T47D (cell line): ENCODE results near the gene SERPINH1.
A peak's percentile ranks its signal among the peaks of the same experiment; 100 is the strongest.

Experiments used
- DNase-seq, 2 experiments: peaks; one replicate each; pipeline versions ENCODE4 v3.0.0 to v3.0.0-alpha.2; 2011 to 2012; ENCODE audit warnings: low read depth in 1 of 2, low spot score in 1 of 2
- JUND ChIP-seq: IDR thresholded peaks from 2 replicates; pipeline ENCODE4 v1.6.1; 2012; ENCODE audit warnings: low read depth
- in situ Hi-C: cut with HindIII; loops from 2 replicates; pipeline ENCODE4 v1.10.0; 2016; ENCODE audit warnings: low sequenced_read_pairs, low pct_unique_long_range_greater_than_20kb

The SERPINH1 gene

DNA sequence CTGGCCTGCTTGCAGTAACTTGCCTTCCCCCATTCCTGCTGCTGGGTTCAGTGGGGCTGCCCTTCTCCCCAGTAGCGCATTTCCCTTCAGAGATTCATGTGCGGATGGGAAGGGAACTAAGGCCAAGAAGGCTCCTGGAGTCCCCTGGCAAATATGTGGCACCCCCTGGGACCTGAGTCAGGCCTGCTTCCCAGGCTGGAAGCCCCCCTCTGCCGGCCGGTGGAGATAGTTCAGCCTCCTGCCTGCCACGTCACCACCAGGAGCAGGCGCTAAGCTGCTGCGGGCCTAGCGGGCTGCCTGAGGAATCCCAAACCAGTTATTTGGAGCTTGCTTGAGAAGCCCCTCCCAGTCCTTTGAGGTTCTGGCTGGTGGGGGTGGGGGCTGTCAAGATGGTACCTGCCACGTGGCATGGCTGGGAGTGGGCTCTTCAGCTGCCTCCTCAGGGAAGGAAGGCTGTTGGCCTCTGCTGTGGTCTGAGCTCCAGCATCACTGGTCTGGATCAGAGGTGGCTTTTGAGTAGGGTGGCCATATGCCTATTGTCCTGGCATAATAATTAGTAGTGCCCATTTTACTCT lies 2.0 kb downstream of the SERPINH1 start:
- no peak for DNase-seq
- in situ Hi-C loops = no loop called here
- TF ChIP-seq JUND = no peak

DNA sequence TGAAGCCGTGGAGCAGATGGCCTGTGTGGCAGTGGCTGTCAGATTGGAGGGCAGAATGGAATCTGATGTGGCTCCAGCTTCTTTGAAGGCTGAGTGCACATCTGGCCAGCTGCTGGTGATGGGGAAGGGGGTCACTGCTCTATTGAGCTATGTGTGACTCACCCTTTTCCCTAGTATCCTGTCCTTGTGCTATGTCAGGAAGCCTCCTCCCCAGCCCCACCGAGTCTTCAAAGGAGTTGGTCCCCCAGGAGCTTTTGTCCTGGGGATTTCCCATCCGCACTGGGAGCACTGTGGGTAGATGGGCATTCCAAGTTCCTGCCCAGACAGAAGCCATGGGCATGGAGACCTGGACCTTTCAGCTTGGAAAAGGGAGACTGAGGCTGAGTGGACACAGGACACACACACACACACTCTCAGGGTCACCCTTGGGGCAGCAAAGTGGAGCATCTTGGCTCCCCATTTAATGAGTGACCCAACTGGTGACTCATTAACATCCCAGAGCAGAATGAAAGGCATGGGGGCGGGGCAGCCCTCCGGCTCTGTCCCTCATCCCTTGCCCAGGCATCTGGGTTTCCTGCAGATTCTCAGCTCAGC lies 3.3 kb downstream of the SERPINH1 start:
- TF ChIP-seq JUND = no peak
- no peak for DNase-seq
- in situ Hi-C loops = no loop called here

DNA sequence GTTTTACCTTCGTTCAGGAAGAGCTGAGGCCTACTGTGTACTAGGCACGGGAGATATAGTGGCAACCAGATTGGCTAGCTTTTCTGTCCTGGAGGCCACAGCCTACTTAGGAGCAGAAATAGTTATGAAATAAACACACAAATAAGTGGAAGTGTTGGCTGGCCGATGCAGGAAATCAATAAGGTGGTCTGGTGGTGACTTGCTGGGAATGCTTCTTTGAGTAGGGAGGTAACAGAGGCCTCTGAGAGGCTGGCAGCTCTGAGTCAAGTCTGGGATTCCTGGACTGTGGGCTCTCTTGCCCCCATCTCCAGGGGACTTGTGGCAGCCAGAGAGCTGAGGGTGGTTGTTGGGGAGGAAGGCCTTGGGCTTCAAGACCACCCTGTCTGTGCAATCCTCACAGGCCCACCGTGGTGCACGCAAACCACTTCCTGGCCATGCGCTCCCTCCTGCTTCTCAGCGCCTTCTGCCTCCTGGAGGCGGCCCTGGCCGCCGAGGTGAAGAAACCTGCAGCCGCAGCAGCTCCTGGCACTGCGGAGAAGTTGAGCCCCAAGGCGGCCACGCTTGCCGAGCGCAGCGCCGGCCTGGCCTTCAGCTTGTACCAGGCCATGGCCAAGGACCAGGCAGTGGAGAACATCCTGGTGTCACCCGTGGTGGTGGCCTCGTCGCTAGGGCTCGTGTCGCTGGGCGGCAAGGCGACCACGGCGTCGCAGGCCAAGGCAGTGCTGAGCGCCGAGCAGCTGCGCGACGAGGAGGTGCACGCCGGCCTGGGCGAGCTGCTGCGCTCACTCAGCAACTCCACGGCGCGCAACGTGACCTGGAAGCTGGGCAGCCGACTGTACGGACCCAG lies 4.1 kb downstream of the SERPINH1 start:
- DNase-seq = no peak
- TF ChIP-seq JUND = no peak
- in situ Hi-C loops = no loop called here

DNA sequence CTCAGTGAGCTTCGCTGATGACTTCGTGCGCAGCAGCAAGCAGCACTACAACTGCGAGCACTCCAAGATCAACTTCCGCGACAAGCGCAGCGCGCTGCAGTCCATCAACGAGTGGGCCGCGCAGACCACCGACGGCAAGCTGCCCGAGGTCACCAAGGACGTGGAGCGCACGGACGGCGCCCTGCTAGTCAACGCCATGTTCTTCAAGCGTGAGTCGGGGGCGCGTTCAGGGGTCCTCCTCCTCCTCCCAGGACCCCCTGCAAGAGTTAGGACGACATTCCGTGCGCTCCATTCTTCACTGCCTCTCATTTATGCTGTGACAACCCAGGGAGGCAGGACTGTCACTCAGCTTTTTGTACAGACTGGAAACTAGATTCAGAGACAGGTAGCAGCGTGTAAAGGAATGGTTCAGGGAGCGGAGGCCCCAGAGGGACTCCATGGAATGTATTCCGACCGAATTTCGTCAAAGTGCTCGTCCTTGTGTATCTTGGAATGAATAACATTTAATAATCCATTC lies 4.8 kb downstream of the SERPINH1 start:
- DNase-seq = no peak
- in situ Hi-C loops = no loop called here
- TF ChIP-seq JUND = no peak

DNA sequence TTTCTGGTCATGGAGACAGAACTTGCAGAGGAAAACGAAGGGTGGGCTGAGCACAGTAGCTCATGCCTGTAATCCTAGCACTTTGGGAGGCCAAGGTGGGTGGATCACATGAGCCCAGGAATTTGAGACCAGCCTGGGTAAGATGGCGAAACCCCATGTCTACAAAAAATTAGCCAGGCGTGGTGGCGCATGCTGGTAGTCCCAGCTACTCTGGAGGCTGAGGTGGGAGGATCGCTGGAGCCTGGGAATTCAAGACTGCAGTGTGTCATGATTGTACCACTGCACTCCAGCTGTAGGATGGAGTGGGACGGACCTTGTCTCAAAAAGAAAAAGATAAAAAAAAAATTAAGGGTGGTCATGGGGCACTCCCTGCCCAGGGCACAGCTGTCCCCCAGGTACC lies 5.9 kb downstream of the SERPINH1 start:
- in situ Hi-C loops = no loop called here
- TF ChIP-seq JUND = no peak
- DNase-seq = no peak

DNA sequence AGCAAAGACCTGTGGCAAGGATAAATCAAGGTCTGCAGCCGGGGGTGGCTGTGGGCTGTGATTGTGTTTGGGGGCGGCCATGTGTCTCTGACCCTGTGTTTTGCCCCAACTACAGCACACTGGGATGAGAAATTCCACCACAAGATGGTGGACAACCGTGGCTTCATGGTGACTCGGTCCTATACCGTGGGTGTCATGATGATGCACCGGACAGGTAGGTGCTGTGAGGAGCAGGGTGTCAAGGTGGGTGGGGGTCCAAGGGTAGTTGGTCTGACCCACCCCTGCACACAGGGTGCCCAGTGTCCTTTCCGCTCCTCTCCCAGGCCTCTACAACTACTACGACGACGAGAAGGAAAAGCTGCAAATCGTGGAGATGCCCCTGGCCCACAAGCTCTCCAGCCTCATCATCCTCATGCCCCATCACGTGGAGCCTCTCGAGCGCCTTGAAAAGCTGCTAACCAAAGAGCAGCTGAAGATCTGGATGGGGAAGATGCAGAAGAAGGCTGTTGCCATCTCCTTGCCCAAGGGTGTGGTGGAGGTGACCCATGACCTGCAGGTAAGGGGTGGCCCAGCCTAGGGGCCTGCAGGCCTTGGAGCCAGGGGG lies 6.7 kb downstream of the SERPINH1 start:
- DNase-seq = no peak
- TF ChIP-seq JUND = no peak
- in situ Hi-C loops = no loop called here

DNA sequence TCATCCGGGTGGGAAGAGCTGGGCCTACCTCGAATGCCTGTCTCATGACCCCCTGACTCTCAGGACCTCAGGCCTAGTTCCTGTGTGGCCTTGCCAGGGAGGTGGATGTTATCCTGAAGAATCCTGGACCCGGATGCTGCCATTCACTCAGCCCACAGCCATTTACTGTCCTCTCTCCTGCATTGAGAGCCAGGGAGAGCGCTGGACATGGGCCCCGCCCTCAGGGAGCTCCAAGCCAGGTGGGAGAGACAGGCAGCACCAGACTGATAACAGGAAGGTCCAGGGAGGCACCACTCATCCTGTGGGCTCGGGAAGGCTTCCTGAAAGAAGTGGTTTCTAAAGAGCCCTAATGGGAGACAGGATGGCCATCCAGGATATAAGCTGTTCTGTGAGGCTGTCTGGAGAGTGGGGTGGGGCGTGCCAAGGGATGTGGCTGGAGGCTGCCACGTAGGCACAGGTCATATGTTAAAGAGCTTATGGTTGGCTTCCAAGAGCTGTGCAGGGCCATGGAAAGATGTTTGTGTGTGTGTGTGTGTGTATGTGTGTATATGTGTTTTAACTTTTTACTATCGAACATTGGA lies 8.6 kb downstream of the SERPINH1 start:
- DNase-seq = no peak
- no peak for TF ChIP-seq JUND
- in situ Hi-C loops = no loop called here

DNA sequence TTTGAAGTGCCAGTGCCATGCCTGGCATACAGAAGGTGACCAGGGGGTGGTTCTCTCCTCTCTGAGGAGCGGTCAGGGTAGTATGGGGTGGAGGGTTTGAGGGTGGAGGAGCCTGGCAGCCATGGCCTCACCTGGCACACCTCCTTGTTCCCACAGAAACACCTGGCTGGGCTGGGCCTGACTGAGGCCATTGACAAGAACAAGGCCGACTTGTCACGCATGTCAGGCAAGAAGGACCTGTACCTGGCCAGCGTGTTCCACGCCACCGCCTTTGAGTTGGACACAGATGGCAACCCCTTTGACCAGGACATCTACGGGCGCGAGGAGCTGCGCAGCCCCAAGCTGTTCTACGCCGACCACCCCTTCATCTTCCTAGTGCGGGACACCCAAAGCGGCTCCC lies 9.6 kb downstream of the SERPINH1 start:
- no peak for TF ChIP-seq JUND
- no peak for DNase-seq
- in situ Hi-C loops = no loop called here

DNA sequence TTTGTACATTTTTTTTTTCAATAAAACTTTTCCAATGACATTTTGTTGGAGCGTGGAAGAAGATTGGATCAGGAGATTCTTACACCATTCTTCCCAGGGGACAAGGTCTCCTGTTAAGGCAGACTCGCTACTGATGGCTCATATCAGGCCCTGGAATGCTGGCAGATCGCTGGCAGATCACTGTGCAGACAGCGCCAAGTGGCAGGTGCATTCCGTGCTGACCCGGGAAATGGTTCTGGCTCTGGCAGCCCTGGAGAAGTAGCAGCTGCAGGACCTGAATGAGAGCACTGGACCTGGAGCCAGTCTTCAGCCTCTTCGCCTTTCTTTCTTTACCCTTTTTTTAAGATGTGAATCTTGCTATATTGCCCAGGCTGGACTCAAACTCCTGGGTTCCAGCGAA lies 10.7 kb downstream of the SERPINH1 start:
- in situ Hi-C loops = no loop called here
- DNase-seq = no peak
- no peak for TF ChIP-seq JUND

DNA sequence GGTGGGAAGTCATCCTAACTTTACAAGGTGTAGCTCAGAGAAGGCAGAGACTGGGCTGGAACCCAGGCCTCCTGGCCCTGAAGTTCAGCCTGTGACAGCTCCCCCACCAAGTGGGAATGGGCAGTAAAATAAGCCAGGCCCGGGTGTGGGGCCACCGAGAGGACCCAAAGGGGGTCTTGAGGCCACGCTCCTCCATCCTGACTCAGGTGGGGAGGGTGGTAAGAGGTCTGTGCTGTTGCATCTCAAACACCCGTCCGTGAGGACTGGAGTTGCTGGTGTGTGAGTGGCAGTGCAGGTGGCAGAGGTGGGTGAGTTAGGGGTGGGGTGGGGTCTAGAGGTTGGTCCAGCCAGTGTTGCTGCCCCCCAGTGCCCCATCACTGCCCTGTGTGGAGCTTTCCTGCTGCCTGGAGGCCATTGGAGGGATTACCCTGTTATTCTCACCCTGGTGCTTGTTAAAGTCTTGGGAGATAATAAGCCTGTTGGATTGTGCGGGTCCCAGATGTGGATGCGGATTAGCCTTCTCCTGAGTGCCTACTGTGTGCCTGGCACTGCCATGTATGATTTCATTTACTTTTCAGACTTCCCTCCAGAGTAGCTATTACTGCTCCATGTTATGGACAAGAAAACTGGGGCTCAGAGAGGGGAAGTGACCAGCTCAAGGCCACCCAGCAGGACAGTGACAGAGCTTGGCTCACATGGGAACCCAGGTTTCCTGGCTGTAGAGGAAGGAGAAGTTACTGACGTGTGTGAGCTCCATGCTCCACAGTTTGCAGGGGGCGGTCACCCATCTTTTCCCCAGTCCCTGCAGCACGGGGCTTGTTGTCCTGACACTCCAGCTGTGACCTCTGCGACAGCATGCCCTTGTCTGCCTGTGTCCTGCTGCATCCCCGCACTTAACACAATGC lies 12.9 kb downstream of the SERPINH1 start:
- in situ Hi-C loops = no loop called here
- TF ChIP-seq JUND = no peak
- no peak for DNase-seq

DNA sequence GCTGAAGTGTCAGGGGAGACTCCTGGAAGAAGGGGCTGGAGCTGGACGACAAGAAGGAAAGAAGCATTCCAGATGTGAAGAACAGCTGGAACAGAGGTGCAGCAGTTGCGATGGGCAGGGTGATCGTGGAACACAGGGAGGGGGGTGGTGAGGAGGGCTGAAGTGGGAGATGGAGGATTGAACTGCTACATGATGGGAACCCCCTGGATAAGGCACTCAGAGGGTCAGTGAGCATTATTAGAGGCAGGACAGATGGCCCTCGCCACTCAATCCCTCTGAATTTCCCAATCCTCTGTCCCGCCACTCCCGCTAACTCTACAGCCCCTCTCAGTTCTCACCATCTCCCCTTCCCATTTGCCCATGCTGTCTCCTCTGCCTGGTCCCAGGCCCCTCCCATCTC lies 14.0 kb downstream of the SERPINH1 start:
- in situ Hi-C loops = no loop called here
- TF ChIP-seq JUND = no peak
- no peak for DNase-seq

DNA sequence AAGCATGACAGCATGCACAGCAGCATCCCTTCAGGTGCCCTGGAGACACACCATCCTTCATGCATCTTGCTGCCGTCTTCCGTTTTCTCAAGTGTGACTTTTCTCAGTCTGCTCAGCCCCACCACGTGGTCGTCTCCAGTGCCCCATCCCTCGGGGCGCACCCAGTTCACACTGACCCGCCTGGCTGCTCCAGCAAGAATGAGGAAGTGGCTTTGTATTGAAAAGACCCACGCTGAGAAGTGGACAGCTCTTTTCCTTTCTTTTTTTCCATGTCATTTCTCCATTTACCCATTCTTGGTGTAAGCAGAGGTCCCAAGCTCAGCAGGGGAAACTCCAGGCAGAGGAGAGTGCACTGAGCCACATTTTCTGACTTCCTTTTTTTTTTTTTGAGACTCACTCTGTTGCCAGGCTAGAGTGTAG lies 14.5 kb downstream of the SERPINH1 start:
- in situ Hi-C loops = no loop called here
- DNase-seq = peak; percentile 76 to 93
- TF ChIP-seq JUND = no peak
